GM12878 (cell line): ENCODE results near the gene RETREG2. TPM values are rescaled to one million over a fixed set of nuclear protein-coding genes. Genes with fewer than 3 reads are reported as not detected.

Experiments
- ATAC-seq: fragments of 200-7000 bp; cut with Tn5 transposase; 3 replicates; pipeline ENCODE4 v1.9.1; 2020; ENCODE audit warnings: mild to moderate bottlenecking, moderate library complexity
- BruUV-seq: library from RNA; stranded (reverse); fragments of 400-500 nt; replicated peaks from 2 replicates; lab custom pipeline; 2021; lab: Mats Ljungman, UMichigan
- CTCF ChIA-PET: fragments of 300-600 bp; sonication (Branson Sonifier 250); formaldehyde crosslinking; extraction: SDS; loops from one replicate; lab custom pipeline; 2021; ENCODE audit warnings: inconsistent platforms; lab: Yijun Ruan, JAX
- POLR2A ChIA-PET: fragments of 350-600 bp; formaldehyde crosslinking; extraction: SDS; loops from one replicate; lab custom pipeline; 2021; ENCODE audit warnings: inconsistent platforms; lab: Charles Lee
- RAD21 ChIA-PET: fragments of 300-600 bp; sonication (Branson Sonifier 250); formaldehyde crosslinking; loops from one replicate; lab custom pipeline; 2023; ENCODE audit warnings: antibody characterized with exemption; ENCODE audit not compliant: unreplicated experiment; lab: Charles Lee
- SMC1A ChIA-PET: fragments of 300-600 bp; sonication (Branson Sonifier 250); formaldehyde crosslinking; loops from one replicate; lab custom pipeline; 2023; ENCODE audit not compliant: unreplicated experiment, uncharacterized antibody; lab: Charles Lee
- DNase-seq: peaks from one replicate; pipeline ENCODE4 v3.0.0-alpha.2; 2011; ENCODE audit warnings: low read depth, low spot score
- FAIRE-seq: peaks from 3 replicates; lab custom pipeline; 2011; peaks lifted over from hg19 to GRCh38; lab: Jason Lieb, UNC
- H2AFZ ChIP-seq: 2 replicates; pipeline ENCODE4 v1.6.0; 2011; ENCODE audit warnings: low read depth, low read length, control low read depth; ENCODE audit not compliant: control insufficient read depth
- H3K27ac ChIP-seq: 2 replicates; pipeline ENCODE4 v1.5.1; 2011; ENCODE audit warnings: control low read depth; ENCODE audit not compliant: control insufficient read depth, insufficient read depth
- H3K27me3 ChIP-seq, 2 experiments: replicated peaks in 1 of 2; 2 replicates each; pipeline versions ENCODE4 v1.6.0 to v1.6.1; 2011; ENCODE audit warnings: low read length in 1 of 2; ENCODE audit not compliant: control insufficient read depth in 2 of 2, insufficient read depth in 2 of 2
- H3K36me3 ChIP-seq, 2 experiments: 2 replicates each; pipeline ENCODE4 v1.5.1; 2011; ENCODE audit warnings: low read length in 1 of 2; ENCODE audit not compliant: control insufficient read depth in 2 of 2, insufficient read depth in 2 of 2
- H3K4me1 ChIP-seq: 2 replicates; pipeline ENCODE4 v1.6.1; 2011; ENCODE audit warnings: mild to moderate bottlenecking, low read length, moderate library complexity, mixed read lengths; ENCODE audit not compliant: control insufficient read depth, insufficient read depth
- H3K4me2 ChIP-seq: 2 replicates; pipeline ENCODE4 v1.6.0; 2011; ENCODE audit warnings: control low read depth; ENCODE audit not compliant: control insufficient read depth, insufficient read depth
- H3K4me3 ChIP-seq: fragments of 200-600 bp; sonication (generic); 2 replicates; pipeline ENCODE4 v1.5.1; 2016
- H3K79me2 ChIP-seq: 2 replicates; pipeline ENCODE4 v1.6.0; 2011; ENCODE audit warnings: low read length; ENCODE audit not compliant: control insufficient read depth, insufficient read depth
- H3K9ac ChIP-seq: 2 replicates; pipeline ENCODE4 v1.8.0; 2011; ENCODE audit warnings: low read length, control low read depth, mixed read lengths; ENCODE audit not compliant: control insufficient read depth, insufficient read depth
- H3K9me3 ChIP-seq: replicated peaks from 3 replicates; pipeline ENCODE4 v1.5.1; 2011; ENCODE audit warnings: mild to moderate bottlenecking, low read length; ENCODE audit not compliant: control insufficient read depth, insufficient read depth
- H4K20me1 ChIP-seq: 2 replicates; pipeline ENCODE4 v1.6.0; 2011; ENCODE audit not compliant: control insufficient read depth, insufficient read depth
- BCL11A ChIP-seq: IDR thresholded peaks from 2 replicates; pipeline ENCODE4 v1.6.1; 2011; ENCODE audit warnings: low read depth, low read length
- BMI1 ChIP-seq: fragments of 450-650 bp; IDR thresholded peaks from 2 replicates; pipeline ENCODE4 v1.6.1; 2016; ENCODE audit warnings: mild to moderate bottlenecking, moderate library complexity, borderline replicate concordance
- CREB1 ChIP-seq: IDR thresholded peaks from 2 replicates; pipeline ENCODE4 v1.6.1; 2012; ENCODE audit warnings: low read depth, mild to moderate bottlenecking, inconsistent platforms
- RB1 ChIP-seq: fragments of 450-650 bp; formaldehyde crosslinking; IDR thresholded peaks from 2 replicates; pipeline ENCODE4 v1.6.1; 2017; ENCODE audit warnings: mild to moderate bottlenecking, borderline replicate concordance
- WGBS: methylation state at CpG from one replicate; pipeline ENCODE4 v1.1.6; 2016; ENCODE audit warnings: low lambda C conversion rate; ENCODE audit not compliant: insufficient replicate concordance, insufficient coverage; ENCODE audit errors: missing lambda C conversion rate; 5-methylcytosine and 5-hydroxymethylcytosine counted together
- in situ Hi-C: fragments of 300-500 bp; cut with MboI; formaldehyde crosslinking; loops from 9 replicates; pipeline ENCODE4 v1.14.3; 2018; ENCODE audit warnings: mixed read lengths
- intact Hi-C: fragments of 100-400 bp; cut with micrococcal nuclease; formaldehyde crosslinking; loops from one replicate; pipeline ENCODE4 v1.14.2; 2022; ENCODE audit not compliant: unreplicated experiment
- polyA plus RNA-seq, 11 experiments: library from polyadenylated mRNA; depleted of rRNA in 4 of 11; unstranded in 6 of 11; stranded (reverse) in 5 of 11; fragments of >200 nt; fragmentation: Nextera tagmentation in 4 of 11; fragmentation: Illumina TruSeq in 1 of 11; extraction: Ambion mirVana in 4 of 11; extraction: Trizol in 1 of 11; gene quantifications; 1 replicate in 1 of 11; 2 replicates in 10 of 11; pipeline versions ENCODE4 v1.2.1 to v1.2.3, GENCODE V29; 2011 to 2016; ENCODE audit warnings: inconsistent platforms in 2 of 11, missing spikeins in 2 of 11, low read depth in 1 of 11
- total RNA-seq, 4 experiments: library from RNA; depleted of rRNA in 3 of 4; stranded (reverse); fragments of >200 nt in 3 of 4; fragmentation: Illumina TruSeq in 1 of 4; extraction: Trizol in 1 of 4; gene quantifications; 2 replicates each; pipeline versions ENCODE4 v1.2.1 to v1.2.3, GENCODE V29; 2013 to 2021
- TF ChIP-seq, protein P1 (sequence below), 3 experiments: IDR thresholded peaks in 2 of 3; conservative IDR thresholded peaks in 1 of 3; 2 replicates each; pipeline ENCODE4 v1.5.1; 2011; ENCODE audit warnings: low read depth in 3 of 3, low read length in 3 of 3, mild to moderate bottlenecking in 3 of 3, control low read depth in 2 of 3, moderate library complexity in 2 of 3, inconsistent platforms in 1 of 3, mixed read lengths in 1 of 3; ENCODE audit not compliant: control insufficient read depth in 2 of 3, insufficient read depth in 1 of 3; ENCODE audit errors: extremely low read depth in 1 of 3
- TF ChIP-seq, protein P2 (sequence below): IDR thresholded peaks from 2 replicates; pipeline ENCODE4 v1.6.1; 2011; ENCODE audit warnings: mild to moderate bottlenecking, low read depth, low read length, moderate library complexity; ENCODE audit not compliant: insufficient replicate concordance

Gene RETREG2
- total and polyA plus RNA-seq, 10 of the 15 experiments (the other 5 are each of a cell fraction or from before 2014, with no cell fraction given) = 10.1 to 72.0 (median 28.3) TPM

DNA sequence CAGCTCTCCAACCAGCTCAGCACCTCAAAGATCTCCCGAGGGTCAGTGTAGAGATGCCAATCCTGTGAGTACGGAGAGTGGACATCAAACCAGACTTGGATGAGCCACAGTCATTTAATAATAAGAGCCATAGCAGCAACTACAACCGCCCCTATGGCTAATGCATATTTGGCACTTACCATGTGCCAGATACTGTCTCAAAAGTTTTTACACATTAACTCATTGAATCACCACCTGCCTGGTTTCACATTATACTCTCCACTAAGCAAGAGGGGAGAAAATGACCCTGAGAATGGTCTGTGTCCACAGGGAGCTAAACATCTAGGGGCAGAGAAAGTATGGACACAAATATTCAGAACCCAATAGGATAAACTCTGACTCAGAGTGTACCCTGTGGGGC lies 3.9 kb upstream of the RETREG2 start:
- peaks cover 4 to 9% of the 10 kb centered on the region in 2 experiments for H3K36me3 ChIP-seq
- no peaks in the 10 kb centered on the region for H4K20me1 ChIP-seq
- in situ Hi-C loops (loop anchor here (5.0 kb wide), 1 partner anchor 33 kb away; the partner anchor contains the start of gene ZFAND2B), intact Hi-C loops (no loop called here)
- no TSS peak for BruUV-seq
- ATAC-seq (no peak), FAIRE-seq (no peak), DNase-seq (no peak)
- no peak overlapping the region for H3K27ac ChIP-seq
- H2AFZ ChIP-seq = no peak overlapping the region
- TF ChIP-seq RB1 (no peak), BCL11A (no peak), BMI1 (no peak), CREB1 (no peak)
- TF ChIP-seq, protein P1, sequence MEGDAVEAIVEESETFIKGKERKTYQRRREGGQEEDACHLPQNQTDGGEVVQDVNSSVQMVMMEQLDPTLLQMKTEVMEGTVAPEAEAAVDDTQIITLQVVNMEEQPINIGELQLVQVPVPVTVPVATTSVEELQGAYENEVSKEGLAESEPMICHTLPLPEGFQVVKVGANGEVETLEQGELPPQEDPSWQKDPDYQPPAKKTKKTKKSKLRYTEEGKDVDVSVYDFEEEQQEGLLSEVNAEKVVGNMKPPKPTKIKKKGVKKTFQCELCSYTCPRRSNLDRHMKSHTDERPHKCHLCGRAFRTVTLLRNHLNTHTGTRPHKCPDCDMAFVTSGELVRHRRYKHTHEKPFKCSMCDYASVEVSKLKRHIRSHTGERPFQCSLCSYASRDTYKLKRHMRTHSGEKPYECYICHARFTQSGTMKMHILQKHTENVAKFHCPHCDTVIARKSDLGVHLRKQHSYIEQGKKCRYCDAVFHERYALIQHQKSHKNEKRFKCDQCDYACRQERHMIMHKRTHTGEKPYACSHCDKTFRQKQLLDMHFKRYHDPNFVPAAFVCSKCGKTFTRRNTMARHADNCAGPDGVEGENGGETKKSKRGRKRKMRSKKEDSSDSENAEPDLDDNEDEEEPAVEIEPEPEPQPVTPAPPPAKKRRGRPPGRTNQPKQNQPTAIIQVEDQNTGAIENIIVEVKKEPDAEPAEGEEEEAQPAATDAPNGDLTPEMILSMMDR (IDR thresholded peaks at IDR 0.05 in 2 of 3, conservative IDR thresholded peaks at IDR 0.05 in 1 of 3; ENCODE audit: control insufficient read depth in 2 of 3, extremely low read depth in 1 of 3, insufficient read depth in 1 of 3, low read depth in 3 of 3, low read length in 3 of 3) = no peak
- TF ChIP-seq, protein P2, sequence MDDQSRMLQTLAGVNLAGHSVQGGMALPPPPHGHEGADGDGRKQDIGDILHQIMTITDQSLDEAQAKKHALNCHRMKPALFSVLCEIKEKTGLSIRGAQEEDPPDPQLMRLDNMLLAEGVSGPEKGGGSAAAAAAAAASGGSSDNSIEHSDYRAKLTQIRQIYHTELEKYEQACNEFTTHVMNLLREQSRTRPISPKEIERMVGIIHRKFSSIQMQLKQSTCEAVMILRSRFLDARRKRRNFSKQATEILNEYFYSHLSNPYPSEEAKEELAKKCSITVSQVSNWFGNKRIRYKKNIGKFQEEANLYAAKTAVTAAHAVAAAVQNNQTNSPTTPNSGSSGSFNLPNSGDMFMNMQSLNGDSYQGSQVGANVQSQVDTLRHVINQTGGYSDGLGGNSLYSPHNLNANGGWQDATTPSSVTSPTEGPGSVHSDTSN = no peak
- no peak overlapping the region for H3K9ac ChIP-seq
- H3K9me3 ChIP-seq = no peaks in the 10 kb centered on the region
- peaks cover 4% of the 10 kb centered on the region for H3K4me1 ChIP-seq
- peaks cover 25% of the 10 kb centered on the region for H3K79me2 ChIP-seq
- ChIA-PET CTCF (interaction anchor here (1.0 to 5.6 kb wide), 12 partner anchors 10 to 124 kb away, joined by 3 to 52 read pairs (median 6); partner anchors contain the start of genes DNAJB2, TUBA4A and ZFAND2B), SMC1A (interaction anchor here (0.7 to 1.6 kb wide), 4 partner anchors 17 to 121 kb away, joined by 3 to 6 read pairs (median 4); partner anchors contain the start of genes DNAJB2, GLB1L and STK16), RAD21 (interaction anchor here (1.0 to 1.4 kb wide), 2 partner anchors 32 to 35 kb away, joined by 3 to 4 read pairs; partner anchors contain the start of gene ZFAND2B), POLR2A (interaction anchor here (1.2 to 5.0 kb wide), 3 partner anchors 33 to 105 kb away, joined by 4 to 47 read pairs (median 34); partner anchors contain the start of genes ANKZF1, ATG9A, DNAJB2 and ZFAND2B)
- H3K4me3 ChIP-seq = no peak overlapping the region
- WGBS = 97% methylated on average over 3 of the region's 3 CpGs
- no peaks in the 10 kb centered on the region for H3K27me3 ChIP-seq
- H3K4me2 ChIP-seq = no peak overlapping the region
